SH-SY5Y (cell line): ENCODE measurements around the gene RNF141.

Experiments used
- GATA2 ChIP-seq: IDR thresholded peaks from 2 replicates; pipeline ENCODE4 v1.6.1; 2011; ENCODE audit warnings: mild to moderate bottlenecking, low read depth, low read length
- GATA3 ChIP-seq: IDR thresholded peaks from 2 replicates; pipeline ENCODE4 v1.6.1; 2011; ENCODE audit warnings: low read depth, mild to moderate bottlenecking, low read length, moderate library complexity

The RNF141 gene

GRCh38 chr11:10502770-10503169, 38.2 kb downstream of the RNF141 start:
- no peak for TF ChIP-seq GATA2

GRCh38 chr11:10502065-10502680, 38.8 kb downstream of the RNF141 start:
- TF ChIP-seq GATA2 (no peak), GATA3 (no peak)

GRCh38 chr11:10500757-10501684, 40.0 kb downstream of the RNF141 start:
- TF ChIP-seq GATA2 = no peak
- TF ChIP-seq GATA3 = no peak

GRCh38 chr11:10499874-10500601, 40.9 kb downstream of the RNF141 start:
- no peak for TF ChIP-seq GATA3
- no peak for TF ChIP-seq GATA2

- TF ChIP-seq GATA3 = no peak
Measured at GRCh38 chr11:10499452-10499851, 41.5 kb downstream of the RNF141 start.

GRCh38 chr11:10498426-10499250, 42.3 kb downstream of the RNF141 start:
- no peak for TF ChIP-seq GATA2
- TF ChIP-seq GATA3 = no peak

GRCh38 chr11:10498022-10498400, 43.0 kb downstream of the RNF141 start:
- no peak for TF ChIP-seq GATA2
- TF ChIP-seq GATA3 = no peak

- TF ChIP-seq GATA2 (no peak), GATA3 (no peak)
Measured at GRCh38 chr11:10497371-10498021, 43.5 kb downstream of the RNF141 start.

GRCh38 chr11:10496296-10496936, 44.6 kb downstream of the RNF141 start:
- no peak for TF ChIP-seq GATA2
- TF ChIP-seq GATA3 = no peak

GRCh38 chr11:10495464-10495786, 45.6 kb downstream of the RNF141 start:
- TF ChIP-seq GATA3 (no peak), GATA2 (no peak)

GRCh38 chr11:10494636-10495463, 46.1 kb downstream of the RNF141 start:
- no peak for TF ChIP-seq GATA3
- no peak for TF ChIP-seq GATA2

GRCh38 chr11:10493041-10493663, 47.8 kb downstream of the RNF141 start:
- TF ChIP-seq GATA2 (no peak), GATA3 (no peak)
